NCI-H2107 treated with DMSO at 0.1 percent for 48 hours (cell line): ENCODE measurements around the gene SSU72.
"Not testable (repeated sequence)": the region's sequence is repeated elsewhere in the genome, so short reads cannot be mapped to it uniquely, and the experiment has no call there.

Source experiments
- DNase-seq: peaks from one replicate; lab custom pipeline; 2025; ENCODE audit not compliant: unreplicated experiment; lab: John Stamatoyannopoulos, UW

Gene SSU72

GRCh38 chr1:1561801-1562470, 12.7 kb downstream of the SSU72 start:
- DNase-seq: no peak

DNA sequence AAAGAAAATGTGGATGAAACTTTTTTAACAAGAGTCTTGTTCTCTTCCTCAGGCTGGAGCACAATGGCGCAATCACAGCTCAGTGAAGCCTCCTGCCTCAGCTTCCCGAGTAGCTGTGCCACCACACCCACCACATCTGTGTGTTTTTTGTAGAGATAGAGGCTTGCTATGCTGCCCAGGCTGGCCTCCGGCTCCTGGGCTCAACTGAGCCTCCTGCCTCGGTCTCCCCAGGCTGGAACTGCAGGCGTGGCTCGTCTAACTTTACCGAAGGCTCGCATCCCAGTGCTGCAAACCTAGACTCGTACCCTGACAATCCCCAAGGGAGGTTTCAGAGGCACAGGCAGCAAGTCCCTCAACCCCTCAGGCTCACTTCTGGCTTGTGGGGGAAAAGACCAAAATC, 14.5 kb downstream of the SSU72 start:
- DNase-seq: no peak

- no peak for DNase-seq
These were observed 15.6 kb downstream of the SSU72 start for GRCh38 chr1:1559066-1559465.

- DNase-seq: no peak
These were observed 16.1 kb downstream of the SSU72 start for GRCh38 chr1:1558591-1558990.

DNA sequence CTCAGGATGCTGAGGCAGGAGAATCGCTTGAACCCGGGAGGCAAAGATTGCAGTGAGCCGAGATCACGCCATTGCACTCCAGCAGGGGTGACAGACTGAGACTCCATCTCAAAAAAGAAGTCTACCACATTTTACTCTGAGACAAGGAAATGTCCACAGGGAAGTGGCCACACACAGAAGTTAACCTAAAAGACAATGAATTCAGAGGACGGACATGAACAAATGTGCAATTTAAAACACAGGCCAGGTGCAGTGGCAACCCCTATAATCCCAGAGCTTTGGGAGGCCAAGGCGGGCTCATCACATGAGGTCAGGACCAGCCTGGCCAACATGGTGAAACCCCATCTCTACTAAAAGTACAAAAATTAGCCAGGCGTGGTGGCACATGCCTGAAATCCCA, 17.0 kb downstream of the SSU72 start:
- not testable (repeated sequence) for DNase-seq

DNA sequence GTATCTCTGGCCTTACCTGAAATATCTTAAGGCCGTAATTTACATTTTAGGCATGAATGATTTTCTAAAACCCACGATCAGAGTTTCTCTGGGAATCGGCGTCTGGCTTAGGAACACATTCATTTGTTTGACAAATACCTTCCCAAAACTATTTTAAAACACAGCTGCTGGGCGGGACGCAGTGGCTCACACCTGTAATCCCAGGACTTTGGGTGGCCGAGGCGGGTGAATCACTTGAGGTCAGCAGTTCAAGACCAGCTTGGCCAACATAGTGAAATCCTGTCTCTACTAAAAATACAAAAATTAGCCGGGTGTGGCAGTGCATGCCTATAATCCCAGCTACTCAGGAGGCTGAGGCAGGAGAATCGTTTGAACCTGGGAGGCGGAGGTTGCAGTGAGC, 17.7 kb downstream of the SSU72 start:
- not testable (repeated sequence) for DNase-seq

DNA sequence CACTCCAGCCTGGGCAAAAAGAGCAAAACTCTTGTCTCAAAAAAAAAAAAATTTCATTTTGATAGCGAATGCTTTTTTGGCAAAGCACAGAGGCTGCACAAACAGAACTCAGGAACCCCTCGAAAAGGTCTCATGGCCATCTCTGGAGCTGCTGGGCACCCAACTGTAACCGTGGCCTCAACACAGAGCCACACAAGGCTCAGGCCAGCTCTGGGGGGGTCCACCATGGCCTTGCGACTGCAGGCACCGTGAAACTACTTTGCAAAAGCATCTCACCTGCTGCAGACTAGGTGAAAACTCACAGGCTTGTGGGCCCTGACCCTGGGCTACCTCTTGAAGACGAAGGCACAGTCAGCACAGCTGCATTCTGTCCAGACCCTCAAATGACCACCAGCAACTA, 18.2 kb downstream of the SSU72 start:
- no peak for DNase-seq

GRCh38 chr1:1554926-1555915, 19.4 kb downstream of the SSU72 start:
- no peak for DNase-seq

DNA sequence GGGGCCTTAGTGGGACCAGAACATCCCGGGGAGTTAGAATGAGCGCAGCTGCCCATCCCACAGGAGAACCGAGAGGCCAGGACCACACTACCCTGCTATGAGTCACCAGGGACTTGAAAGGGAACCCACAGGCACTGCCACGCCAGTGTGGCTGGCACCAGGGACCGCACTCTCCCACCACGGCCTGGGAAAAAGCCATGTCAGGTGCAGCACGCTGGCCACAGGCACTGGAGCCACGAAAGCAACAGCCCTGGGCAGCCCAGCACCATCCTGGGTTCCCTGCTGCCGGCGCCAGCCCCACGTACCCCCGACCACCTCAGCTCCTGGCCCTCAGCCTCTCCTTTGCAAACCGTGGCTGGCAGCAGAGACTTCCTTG, 20.1 kb downstream of the SSU72 start:
- DNase-seq: no peak

DNA sequence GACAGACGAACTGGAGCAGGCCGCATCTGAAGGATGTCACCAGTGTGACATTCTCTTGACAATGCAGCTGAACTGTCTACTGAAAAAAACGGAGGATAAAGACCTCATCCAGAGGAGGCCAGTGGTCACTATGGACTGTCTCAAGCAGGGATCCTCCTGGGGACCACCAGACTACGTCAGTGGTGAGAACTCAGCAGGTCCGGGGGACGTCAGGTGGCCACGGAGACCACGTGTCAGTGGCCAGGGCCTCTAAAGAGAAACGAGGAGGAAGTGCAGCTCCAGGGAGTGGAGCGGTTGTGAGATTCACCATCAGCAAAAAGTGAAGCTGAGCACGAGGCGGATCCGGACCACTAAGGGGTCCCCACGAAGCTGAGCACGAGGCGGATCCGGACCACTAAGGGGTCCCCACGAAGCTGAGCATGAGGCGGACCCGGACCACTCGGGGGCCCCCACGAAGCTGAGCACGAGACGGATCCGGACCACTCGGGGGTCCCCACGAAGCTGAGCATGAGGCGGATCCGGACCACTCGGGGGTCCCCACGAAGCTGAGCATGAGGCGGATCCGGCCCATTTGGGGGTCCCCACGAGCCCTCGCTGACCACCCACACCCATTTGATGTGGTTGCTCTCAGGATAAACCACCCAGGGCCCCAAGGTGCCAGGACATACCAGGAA, 20.7 kb downstream of the SSU72 start:
- DNase-seq: no peak

DNA sequence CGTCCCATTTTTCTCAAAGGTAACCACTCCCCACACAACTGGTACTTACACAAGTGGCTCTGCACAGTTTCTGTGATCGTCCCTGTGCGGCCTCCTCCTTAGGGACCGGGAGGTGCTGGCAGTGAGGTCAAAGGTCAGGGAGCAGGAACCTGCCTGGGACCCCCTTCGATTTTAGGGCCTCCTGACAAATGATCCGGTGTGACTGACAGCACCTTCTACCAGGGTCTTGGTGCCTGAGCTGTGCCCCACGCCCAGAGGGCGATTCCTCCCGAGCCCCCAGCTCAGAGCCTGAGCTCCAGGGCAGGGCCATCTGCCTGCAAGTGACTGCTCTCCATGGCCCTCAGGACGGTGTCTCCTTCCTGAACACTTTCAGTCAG, 22.4 kb downstream of the SSU72 start:
- no peak for DNase-seq

DNA sequence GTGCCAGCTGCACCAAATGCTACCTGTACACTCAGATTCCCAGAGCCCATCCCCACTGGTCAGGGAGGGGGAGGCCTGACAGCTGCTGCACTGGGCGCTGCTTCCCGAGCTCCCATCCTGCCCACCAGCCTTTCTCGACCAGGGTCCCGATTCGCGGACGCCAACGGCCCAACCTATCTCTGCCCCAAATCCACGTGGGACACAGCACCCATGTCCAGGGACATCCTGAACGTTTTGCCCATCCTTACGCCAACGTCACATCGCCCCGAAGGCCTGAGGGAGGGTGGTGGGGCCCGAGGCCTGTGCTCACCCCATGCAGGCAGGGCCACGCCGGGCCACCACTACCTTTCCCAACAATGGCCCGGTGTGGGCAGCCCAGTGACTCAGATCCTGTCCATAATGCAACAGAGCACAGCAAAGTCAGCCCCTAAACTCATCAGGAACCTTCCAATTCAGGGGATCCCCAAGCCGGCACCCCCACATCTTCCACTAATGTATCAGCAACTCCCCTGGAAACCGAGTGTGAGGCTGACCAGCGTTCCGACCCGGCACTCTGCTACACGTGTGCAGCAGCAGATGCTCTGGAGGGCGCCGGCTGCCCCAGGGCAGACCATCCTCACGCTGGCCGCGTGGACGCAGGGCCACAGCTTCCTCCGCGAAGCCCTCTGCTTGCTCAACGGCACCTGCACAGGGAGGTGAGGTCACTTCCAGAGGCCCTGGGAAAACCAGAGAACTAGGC, 23.0 kb downstream of the SSU72 start:
- no peak for DNase-seq

- DNase-seq: no peak
These were observed 23.9 kb downstream of the SSU72 start for GRCh38 chr1:1550591-1551432.

DNA sequence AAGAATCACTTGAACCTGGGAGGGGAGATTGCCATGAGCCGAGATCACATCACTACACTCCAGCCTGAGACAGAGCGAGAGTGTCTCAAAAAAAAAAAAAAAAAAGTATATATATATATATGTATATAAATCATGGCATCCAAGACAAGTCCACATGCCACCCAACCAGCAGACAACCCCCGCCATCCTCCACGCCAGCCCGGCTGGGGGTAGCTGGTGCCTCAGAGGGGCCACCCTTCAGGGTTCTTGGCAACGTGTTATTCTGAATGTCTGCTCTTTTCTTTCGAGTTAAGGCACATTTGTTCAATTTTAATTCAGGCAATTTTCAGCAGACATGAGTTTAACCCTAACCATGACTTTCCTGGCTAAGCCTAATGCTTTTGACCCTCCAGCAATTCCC, 24.6 kb downstream of the SSU72 start:
- no peak for DNase-seq

GRCh38 chr1:1548591-1548990, 26.1 kb downstream of the SSU72 start:
- no peak for DNase-seq

DNA sequence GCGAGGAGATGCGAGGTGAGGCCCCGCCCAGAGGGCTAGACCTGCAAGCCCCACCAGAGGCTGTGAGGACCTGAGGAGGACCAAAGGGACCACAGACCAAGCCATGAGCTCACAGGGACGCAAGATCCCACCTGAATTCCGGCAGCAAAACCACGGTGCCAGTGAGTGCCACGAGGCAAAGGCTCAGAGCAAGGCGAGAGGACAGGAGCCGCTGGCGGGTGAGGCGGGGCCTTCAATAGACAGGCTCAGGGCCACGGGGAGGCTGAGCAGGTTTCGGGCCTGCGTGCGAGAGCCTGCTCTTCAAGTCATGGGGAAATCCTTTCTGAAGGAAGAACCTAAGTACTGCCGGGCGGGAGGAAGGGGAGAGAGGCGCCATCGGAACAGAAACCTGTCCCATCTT, 27.2 kb downstream of the SSU72 start:
- no peak for DNase-seq

DNA sequence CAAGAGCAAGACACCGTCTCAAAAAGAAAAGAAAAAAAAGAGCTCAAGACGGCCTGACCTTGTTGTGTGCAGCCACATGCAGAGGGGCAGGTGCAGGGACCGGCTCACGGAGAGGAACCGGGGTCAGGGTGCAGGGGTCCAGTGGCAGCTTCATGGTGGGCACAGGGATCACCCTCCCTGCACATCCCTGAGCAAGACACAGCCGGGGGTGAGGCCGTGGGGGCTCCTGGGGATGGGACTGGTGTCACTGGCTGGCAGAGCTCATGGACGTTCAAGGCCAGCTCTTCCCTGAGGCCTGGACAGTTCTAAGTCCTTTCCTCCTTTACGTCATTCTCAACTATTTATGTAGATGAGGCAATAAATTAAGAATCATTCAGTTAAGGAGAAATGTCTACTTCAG, 27.7 kb downstream of the SSU72 start:
- no peak for DNase-seq

- DNase-seq: no peak
These were observed 28.5 kb downstream of the SSU72 start for GRCh38 chr1:1545946-1546737.

- DNase-seq: no peak
These were observed 30.1 kb downstream of the SSU72 start for GRCh38 chr1:1544544-1544943.

- DNase-seq: no peak
These were observed 31.0 kb downstream of the SSU72 start for GRCh38 chr1:1543706-1544099.
